Activated B cell treated with CpG ODN at 0.5 μM for 24 hours (primary cell): Measurements from ENCODE around the gene DDX1. TPM values are rescaled to one million over a fixed set of nuclear protein-coding genes. Genes with fewer than 3 reads are reported as not detected.

Experiments used
- ATAC-seq: fragments of 200-7000 bp; cut with Tn5 transposase; one replicate; pipeline ENCODE4 v1.10.0; 2021; ENCODE audit warnings: low read depth, mild to moderate bottlenecking, moderate library complexity
- CTCF ChIA-PET: fragments of 350-600 bp; sonication (Branson Sonifier 250); formaldehyde crosslinking; loops from one replicate; lab custom pipeline; 2021; ENCODE audit warnings: antibody characterized with exemption; lab: Charles Lee
- POLR2A ChIA-PET: fragments of 350-600 bp; sonication (Branson Sonifier 250); formaldehyde crosslinking; loops from one replicate; lab custom pipeline; 2021; ENCODE audit warnings: antibody characterized with exemption; lab: Charles Lee
- DNase-seq: peaks from one replicate; pipeline ENCODE4 v3.0.0; 2022
- H3K27ac Mint-ChIP-seq: one replicate; pipeline ENCODE4 v1.8.0; 2020; ENCODE audit warnings: mixed read lengths
- H3K27me3 Mint-ChIP-seq: one replicate; pipeline ENCODE4 v1.8.0; 2021; ENCODE audit warnings: mixed read lengths
- H3K36me3 Mint-ChIP-seq: one replicate; pipeline ENCODE4 v1.8.0; 2021; ENCODE audit warnings: low read depth, mixed read lengths
- H3K4me1 Mint-ChIP-seq: one replicate; pipeline ENCODE4 v1.8.0; 2021; ENCODE audit warnings: mixed read lengths
- H3K4me3 Mint-ChIP-seq: one replicate; pipeline ENCODE4 v1.8.0; 2020; ENCODE audit warnings: mild to moderate bottlenecking, mixed read lengths
- H3K9me3 Mint-ChIP-seq: one replicate; pipeline ENCODE4 v1.8.0; 2020; ENCODE audit warnings: mixed read lengths
- intact Hi-C: fragments of 100-400 bp; cut with micrococcal nuclease; formaldehyde crosslinking; loops from one replicate; pipeline ENCODE4 v1.15.1; 2024
- total RNA-seq: library from RNA; stranded (reverse); gene quantifications from 2 replicates; pipeline ENCODE4 v1.2.3, GENCODE V29; 2022
- TF ChIP-seq, protein P1 (sequence below): fragments of 200-600 bp; IDR thresholded peaks from one replicate; pipeline ENCODE4 v1.8.0; 2022; ENCODE audit warnings: antibody characterized with exemption, mild to moderate bottlenecking

DDX1 gene
- total RNA-seq, 1 donor from 2014 or later = 74.4 TPM

DNA sequence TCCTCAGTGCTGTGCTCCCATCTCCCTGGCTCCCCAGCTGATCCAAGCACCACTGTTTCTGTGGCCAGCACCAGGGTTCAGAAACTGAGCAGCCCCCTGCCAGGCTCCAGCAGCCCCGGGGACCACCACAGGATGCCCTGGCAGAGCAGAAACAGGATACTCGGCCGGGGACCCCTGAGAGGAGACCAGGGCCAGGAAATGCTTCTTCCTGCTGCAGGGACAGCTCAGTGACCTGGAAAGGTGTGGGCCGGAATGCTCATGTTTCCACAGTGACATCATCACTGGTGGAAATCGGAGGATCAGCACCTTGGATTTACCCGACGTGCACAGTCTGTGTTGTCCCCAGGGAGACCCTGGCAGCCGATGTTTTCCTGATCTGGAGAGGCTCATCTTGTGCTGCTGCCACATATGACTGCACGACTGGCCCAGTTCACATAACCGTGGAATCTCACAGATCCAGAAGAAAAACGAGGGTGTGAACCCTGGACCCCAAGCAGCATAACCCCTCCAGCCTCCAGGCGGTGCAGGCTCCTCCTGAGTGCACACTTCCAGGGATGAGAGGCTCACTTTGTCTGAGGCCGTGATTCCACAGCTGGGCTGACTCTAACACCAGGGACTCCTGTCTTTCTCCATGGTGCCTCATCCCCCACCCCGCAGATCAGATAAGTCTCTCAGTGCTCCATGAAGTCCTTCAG, 58.0 kb downstream of the DDX1 start:
- DNase-seq (no peak), ATAC-seq (no peak)
- POLR2A ChIA-PET = no interaction called here
- TF ChIP-seq, protein P1, sequence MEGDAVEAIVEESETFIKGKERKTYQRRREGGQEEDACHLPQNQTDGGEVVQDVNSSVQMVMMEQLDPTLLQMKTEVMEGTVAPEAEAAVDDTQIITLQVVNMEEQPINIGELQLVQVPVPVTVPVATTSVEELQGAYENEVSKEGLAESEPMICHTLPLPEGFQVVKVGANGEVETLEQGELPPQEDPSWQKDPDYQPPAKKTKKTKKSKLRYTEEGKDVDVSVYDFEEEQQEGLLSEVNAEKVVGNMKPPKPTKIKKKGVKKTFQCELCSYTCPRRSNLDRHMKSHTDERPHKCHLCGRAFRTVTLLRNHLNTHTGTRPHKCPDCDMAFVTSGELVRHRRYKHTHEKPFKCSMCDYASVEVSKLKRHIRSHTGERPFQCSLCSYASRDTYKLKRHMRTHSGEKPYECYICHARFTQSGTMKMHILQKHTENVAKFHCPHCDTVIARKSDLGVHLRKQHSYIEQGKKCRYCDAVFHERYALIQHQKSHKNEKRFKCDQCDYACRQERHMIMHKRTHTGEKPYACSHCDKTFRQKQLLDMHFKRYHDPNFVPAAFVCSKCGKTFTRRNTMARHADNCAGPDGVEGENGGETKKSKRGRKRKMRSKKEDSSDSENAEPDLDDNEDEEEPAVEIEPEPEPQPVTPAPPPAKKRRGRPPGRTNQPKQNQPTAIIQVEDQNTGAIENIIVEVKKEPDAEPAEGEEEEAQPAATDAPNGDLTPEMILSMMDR = no peak
- Mint-ChIP-seq H3K27me3 (peaks cover 5% of the 10 kb centered on the region), H3K4me1 (peaks cover 1% of the 10 kb centered on the region), H3K4me3 (no peak overlapping the region), H3K9me3 (no peaks in the 10 kb centered on the region), H3K27ac (no peak overlapping the region), H3K36me3 (no peaks in the 10 kb centered on the region)
- intact Hi-C loops = no loop called here
- CTCF ChIA-PET = no interaction called here

DNA sequence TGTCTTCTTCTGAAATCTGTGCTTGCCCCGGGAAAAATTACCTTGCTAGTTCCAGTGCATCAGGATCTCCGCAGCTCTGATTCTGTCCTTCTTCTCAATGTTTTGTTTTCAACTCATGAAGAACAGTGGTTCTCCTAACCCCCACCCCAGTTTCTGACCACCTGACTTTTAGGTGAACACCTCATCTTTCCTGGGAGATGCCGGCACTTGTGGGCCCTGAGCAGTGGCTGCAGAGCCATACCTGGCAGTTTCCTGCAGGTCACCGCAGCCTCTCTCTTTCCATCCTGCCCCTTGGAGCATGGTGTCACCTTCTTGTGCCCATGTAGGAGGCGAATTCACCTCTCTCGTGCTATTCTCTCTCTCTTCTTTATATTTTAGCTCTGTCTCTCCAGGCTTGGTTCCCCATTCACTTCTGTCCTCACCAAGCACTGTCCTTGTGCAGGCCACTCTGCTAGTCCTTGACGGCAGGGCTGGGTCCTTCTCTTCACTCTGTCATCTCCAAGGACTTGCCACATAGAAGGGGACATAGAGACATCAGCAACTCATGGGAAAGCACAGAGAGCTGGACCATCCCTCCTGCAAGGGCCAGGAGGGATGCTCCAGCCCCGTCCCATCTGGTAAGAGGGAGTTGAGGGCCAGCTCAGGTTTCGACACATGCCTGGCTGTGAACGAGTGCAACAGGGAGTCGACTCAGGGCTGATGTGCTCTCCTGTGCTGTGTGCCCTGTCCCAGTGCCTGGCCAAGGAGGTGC, 59.1 kb downstream of the DDX1 start:
- intact Hi-C loops = no loop called here
- ChIA-PET POLR2A (no interaction called here), CTCF (no interaction called here)
- ATAC-seq (no peak), DNase-seq (no peak)
- no peak overlapping the region for H3K4me3 Mint-ChIP-seq
- H3K36me3 Mint-ChIP-seq = no peaks in the 10 kb centered on the region
- TF ChIP-seq, protein P1 = no peak
- H3K27me3 Mint-ChIP-seq = peaks cover 7% of the 10 kb centered on the region
- H3K27ac Mint-ChIP-seq = no peak overlapping the region
- H3K9me3 Mint-ChIP-seq = no peaks in the 10 kb centered on the region
- peaks cover 1% of the 10 kb centered on the region for H3K4me1 Mint-ChIP-seq

DNA sequence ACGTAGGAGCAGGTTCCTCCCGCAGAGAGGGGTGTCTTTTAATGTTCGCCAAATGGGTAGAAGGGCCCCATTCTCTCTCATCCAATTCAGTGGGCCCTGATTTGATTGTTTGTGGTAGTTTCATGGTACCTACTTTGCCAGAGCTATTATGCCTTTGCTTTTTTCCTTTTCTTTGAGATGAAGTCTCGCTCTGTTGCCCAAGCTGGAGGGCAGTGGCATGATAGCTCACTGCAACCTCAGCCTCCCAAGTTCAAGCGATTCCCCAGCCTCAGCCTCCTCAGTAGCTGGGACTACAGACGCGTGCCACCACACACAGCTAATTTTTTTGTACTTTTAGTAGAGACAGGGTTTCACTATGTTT, 59.7 kb downstream of the DDX1 start:
- ChIA-PET CTCF (no interaction called here), POLR2A (no interaction called here)
- TF ChIP-seq, protein P1 = no peak

DNA sequence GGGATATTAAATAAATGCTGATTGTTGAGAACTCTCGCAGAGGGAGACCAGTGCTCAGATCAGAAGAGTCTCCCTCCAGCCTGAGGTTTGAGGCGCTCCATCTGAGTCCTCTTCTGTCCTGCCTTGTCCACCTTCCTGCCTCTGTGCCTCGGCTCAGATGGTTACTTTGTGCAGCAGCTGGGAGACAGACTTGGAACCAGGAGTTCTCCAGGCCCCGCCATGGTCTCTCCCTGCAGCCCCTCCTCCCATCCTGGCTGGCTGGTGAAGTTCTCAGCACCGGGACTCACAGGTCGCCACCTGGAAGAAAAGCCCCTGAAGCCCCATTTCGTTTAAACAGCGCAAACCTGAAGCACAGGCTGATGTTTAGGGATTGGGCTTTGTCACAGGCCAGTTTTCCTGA, 60.6 kb downstream of the DDX1 start:
- Mint-ChIP-seq H3K4me3 (no peak overlapping the region), H3K4me1 (no peaks in the 10 kb centered on the region), H3K27ac (no peak overlapping the region), H3K36me3 (no peaks in the 10 kb centered on the region), H3K27me3 (peaks cover 3% of the 10 kb centered on the region), H3K9me3 (no peaks in the 10 kb centered on the region)
- TF ChIP-seq, protein P1 = no peak
- intact Hi-C loops = no loop called here
- ChIA-PET CTCF (interaction anchor here (0.6 kb wide), 1 partner anchor 13 kb away, joined by 4 read pairs; no protein-coding TSS in a partner anchor), POLR2A (no interaction called here)
- DNase-seq (no peak), ATAC-seq (no peak)

More for the DNA sequence above, 59.7 kb downstream of the DDX1 start:
- Mint-ChIP-seq H3K27me3 (peaks cover 3% of the 10 kb centered on the region), H3K9me3 (no peaks in the 10 kb centered on the region), H3K4me1 (no peaks in the 10 kb centered on the region), H3K36me3 (no peaks in the 10 kb centered on the region), H3K4me3 (no peak overlapping the region), H3K27ac (no peak overlapping the region)
- ATAC-seq (no peak), DNase-seq (no peak)
- intact Hi-C loops = no loop called here

DNA sequence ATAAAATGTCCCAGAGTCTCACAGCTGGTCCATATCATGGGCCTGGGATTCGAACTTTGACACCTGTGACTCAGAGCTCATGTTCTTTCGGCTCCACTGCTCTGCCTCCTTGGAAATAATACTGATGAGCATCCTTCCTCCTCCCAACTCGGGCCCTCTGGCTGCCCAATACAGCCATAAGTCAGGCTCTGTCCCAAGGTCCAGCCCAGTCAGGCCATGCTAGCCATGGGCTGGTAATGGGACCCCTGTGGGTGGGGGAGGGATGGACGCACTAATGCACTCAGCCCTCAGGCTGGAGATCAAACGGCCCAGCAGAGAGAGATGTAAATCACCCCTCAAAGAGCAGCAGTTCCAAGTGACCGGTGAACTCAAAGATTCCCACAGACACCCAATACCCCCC, 61.1 kb downstream of the DDX1 start:
- Mint-ChIP-seq H3K36me3 (no peaks in the 10 kb centered on the region), H3K27me3 (peaks cover 2% of the 10 kb centered on the region), H3K4me3 (no peak overlapping the region), H3K27ac (no peak overlapping the region), H3K4me1 (no peaks in the 10 kb centered on the region), H3K9me3 (no peaks in the 10 kb centered on the region)
- DNase-seq (no peak), ATAC-seq (no peak)
- POLR2A ChIA-PET = no interaction called here
- CTCF ChIA-PET = no interaction called here
- intact Hi-C loops = no loop called here
- TF ChIP-seq, protein P1 = no peak
